ENCODE measurements around the gene SAMD11. TPM values are rescaled to one million over a fixed set of nuclear protein-coding genes. Genes with fewer than 3 reads are reported as not detected.

The SAMD11 gene
- polyA plus RNA-seq, 1 of the 3 experiments (the other 2 are of a cell fraction), result 2.1 TPM

DNA sequence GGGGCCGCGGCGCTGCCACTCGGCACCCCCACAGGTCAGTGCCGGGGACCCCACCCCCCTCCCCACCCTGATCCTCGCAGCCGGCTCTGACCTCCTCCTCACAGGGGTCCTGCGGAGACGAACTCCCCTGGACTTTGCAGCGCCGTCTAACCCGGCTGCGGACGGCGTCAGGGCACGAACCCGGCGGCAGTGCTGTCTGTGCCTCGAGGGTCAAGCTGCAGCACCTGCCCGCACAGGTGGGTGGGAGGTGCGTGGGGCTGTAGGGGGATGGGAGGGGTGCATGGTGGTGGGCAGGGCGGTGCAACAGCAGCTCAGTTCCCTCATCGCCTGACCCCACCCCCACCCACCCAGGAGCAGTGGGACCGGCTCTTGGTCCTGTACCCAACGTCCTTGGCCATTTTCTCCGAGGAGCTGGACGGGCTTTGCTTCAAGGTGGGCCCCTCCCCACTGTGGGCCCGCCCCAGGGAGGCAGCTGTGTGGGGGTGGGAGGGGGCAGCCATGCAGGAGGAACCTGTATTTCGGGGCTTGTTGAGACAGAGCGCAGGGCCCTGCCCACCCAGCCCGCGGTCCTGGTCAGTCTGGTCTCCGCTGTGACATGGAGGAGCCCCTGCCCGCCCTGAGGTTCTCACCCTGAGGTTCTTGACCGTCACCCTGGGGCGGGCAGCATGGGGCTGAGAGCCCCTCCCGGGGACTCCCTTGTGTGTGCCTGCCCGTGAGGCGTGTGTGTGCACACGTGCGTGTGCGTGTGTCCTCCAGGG, 47.4 kb downstream of the SAMD11 start:
- Histone ChIP-seq H3K4me1 (ENCODE audit: control insufficient read depth in 1 of 2, insufficient read depth in 2 of 2, low read depth in 1 of 2, low read length in 1 of 2) (peaks cover 0 to 7% of the 10 kb centered on the region in 2 experiments; a peak in 1 of 4 replicates), H3F3A (replicated peaks; ENCODE audit: insufficient read depth) (peaks cover 3% of the 10 kb centered on the region), H2AFZ (ENCODE audit: low read depth) (no peak overlapping the region), H3K9me3 (no peaks in the 10 kb centered on the region), H3K4me3 (ENCODE audit: low read depth in 2 of 2, low read length in 1 of 2) (no peak overlapping the region), H3K9ac (no peak overlapping the region), H3K36me3 (replicated peaks in 1 of 2; ENCODE audit: control insufficient read depth in 1 of 2, insufficient read depth in 2 of 2, low read length in 1 of 2) (no peaks in the 10 kb centered on the region), H3K27me3 (ENCODE audit: insufficient read depth) (no peaks in the 10 kb centered on the region), H3K79me2 (ENCODE audit: insufficient read depth) (no peaks in the 10 kb centered on the region), H3K27ac (ENCODE audit: low read depth in 2 of 2, low read length in 1 of 2) (no peak overlapping the region), H3K9me2 (no peaks in the 10 kb centered on the region), H3K4me2 (no peak overlapping the region), H4K20me1 (ENCODE audit: insufficient read depth) (no peaks in the 10 kb centered on the region)
- DNase-seq, result no peak
- TF ChIP-seq NFIC (IDR thresholded peaks at IDR 0.05; ENCODE audit: borderline replicate concordance) (no peak), FOSL2 (IDR thresholded peaks at IDR 0.05; ENCODE audit: borderline replicate concordance, low read depth) (no peak), NRF1 (IDR thresholded peaks at IDR 0.05; ENCODE audit: low read depth, low read length) (no peak), RAD21 (IDR thresholded peaks at IDR 0.05; ENCODE audit: low read length) (no peak), EP300 (IDR thresholded peaks at IDR 0.05; ENCODE audit: borderline replicate concordance in 1 of 2, low read depth in 1 of 2, low read length in 1 of 2) (no peak), SIN3A (IDR thresholded peaks at IDR 0.05; ENCODE audit: borderline replicate concordance, low read depth, low read length) (no peak), GATA2 (CRISPR knock-in tag; IDR thresholded peaks at IDR 0.05) (no peak), TEAD4 (IDR thresholded peaks at IDR 0.05; ENCODE audit: borderline replicate concordance, insufficient read depth) (no peak), POLR2AphosphoS5 (IDR thresholded peaks at IDR 0.05; ENCODE audit: low read depth, low read length) (no peak)
- TF ChIP-seq, protein P1, sequence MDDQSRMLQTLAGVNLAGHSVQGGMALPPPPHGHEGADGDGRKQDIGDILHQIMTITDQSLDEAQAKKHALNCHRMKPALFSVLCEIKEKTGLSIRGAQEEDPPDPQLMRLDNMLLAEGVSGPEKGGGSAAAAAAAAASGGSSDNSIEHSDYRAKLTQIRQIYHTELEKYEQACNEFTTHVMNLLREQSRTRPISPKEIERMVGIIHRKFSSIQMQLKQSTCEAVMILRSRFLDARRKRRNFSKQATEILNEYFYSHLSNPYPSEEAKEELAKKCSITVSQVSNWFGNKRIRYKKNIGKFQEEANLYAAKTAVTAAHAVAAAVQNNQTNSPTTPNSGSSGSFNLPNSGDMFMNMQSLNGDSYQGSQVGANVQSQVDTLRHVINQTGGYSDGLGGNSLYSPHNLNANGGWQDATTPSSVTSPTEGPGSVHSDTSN (IDR thresholded peaks at IDR 0.05), result no peak
- ChIA-PET CTCF (interaction anchor here (0.9 to 1.8 kb wide), 7 partner anchors 12 to 101 kb away, joined by 3 to 7 read pairs (median 4); partner anchors contain the start of gene NOC2L), POLR2A (interaction anchor here (0.6 to 1.0 kb wide), 2 partner anchors 12 to 66 kb away, joined by 4 read pairs; partner anchors contain the start of gene NOC2L)
- 26% methylated on average over 9 of the region's 42 CpGs for WGBS (ENCODE audit: low lambda C conversion rate)

DNA sequence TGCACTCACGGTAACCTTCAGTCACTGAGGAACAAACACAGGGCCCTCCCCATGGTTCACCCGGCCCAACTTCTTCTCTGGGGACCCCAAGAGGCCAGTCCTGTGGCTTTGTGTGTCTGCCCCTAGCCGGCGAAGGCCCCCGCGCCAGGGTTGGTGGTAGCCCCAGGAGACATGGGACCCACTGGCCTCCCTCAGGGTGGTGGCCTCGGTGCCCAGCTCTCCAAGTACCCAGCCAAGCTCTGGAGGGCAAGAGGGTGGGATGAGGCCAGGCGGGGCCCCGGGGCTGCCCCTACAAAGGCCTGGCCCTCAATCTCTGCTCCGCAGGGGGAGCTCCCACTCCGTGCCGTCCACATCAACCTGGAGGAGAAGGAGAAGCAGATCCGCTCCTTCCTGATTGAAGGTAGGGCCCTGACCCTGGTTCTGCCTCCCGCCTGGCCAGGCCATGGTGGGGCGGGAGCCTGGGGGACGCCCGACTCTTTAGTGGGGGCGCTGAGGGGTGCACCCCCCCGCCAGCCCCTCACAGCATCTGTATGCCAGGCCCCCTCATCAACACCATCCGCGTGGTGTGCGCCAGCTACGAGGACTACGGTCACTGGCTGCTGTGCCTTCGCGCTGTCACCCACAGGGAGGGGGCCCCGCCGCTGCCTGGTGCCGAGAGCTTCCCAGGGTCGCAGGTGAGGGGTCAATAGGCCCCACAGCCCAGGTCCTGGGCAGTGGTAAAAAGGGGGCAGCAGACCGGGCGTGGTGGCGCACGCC, 48.2 kb downstream of the SAMD11 start:
- Histone ChIP-seq H3K4me2 (no peak overlapping the region), H3K4me1 (ENCODE audit: control insufficient read depth in 1 of 2, insufficient read depth in 2 of 2, low read depth in 1 of 2, low read length in 1 of 2) (peaks cover 0 to 9% of the 10 kb centered on the region in 2 experiments; a peak in 1 of 4 replicates), H3K9me3 (no peaks in the 10 kb centered on the region), H3K36me3 (replicated peaks in 1 of 2; ENCODE audit: control insufficient read depth in 1 of 2, insufficient read depth in 2 of 2, low read length in 1 of 2) (no peaks in the 10 kb centered on the region), H3K9ac (no peak overlapping the region), H3K79me2 (ENCODE audit: insufficient read depth) (no peaks in the 10 kb centered on the region), H3F3A (replicated peaks; ENCODE audit: insufficient read depth) (peaks cover 3% of the 10 kb centered on the region), H4K20me1 (ENCODE audit: insufficient read depth) (no peaks in the 10 kb centered on the region), H3K27me3 (ENCODE audit: insufficient read depth) (no peaks in the 10 kb centered on the region), H2AFZ (ENCODE audit: low read depth) (no peak overlapping the region), H3K4me3 (ENCODE audit: low read depth in 2 of 2, low read length in 1 of 2) (no peak overlapping the region), H3K27ac (ENCODE audit: low read depth in 2 of 2, low read length in 1 of 2) (no peak overlapping the region), H3K9me2 (no peaks in the 10 kb centered on the region)
- CTCF ChIA-PET, result interaction anchor here (0.9 to 1.7 kb wide), 4 partner anchors 13 to 67 kb away, joined by 3 to 7 read pairs (median 4); partner anchors contain the start of gene NOC2L
- WGBS (ENCODE audit: low lambda C conversion rate), result 60% methylated on average over 9 of the region's 34 CpGs
- DNase-seq, result no peak
- POLR2A ChIA-PET, result no interaction called here
- TF ChIP-seq SIN3A (IDR thresholded peaks at IDR 0.05; ENCODE audit: borderline replicate concordance, low read depth, low read length) (no peak), FOSL2 (IDR thresholded peaks at IDR 0.05; ENCODE audit: borderline replicate concordance, low read depth) (no peak), EP300 (IDR thresholded peaks at IDR 0.05; ENCODE audit: borderline replicate concordance in 1 of 2, low read depth in 1 of 2, low read length in 1 of 2) (no peak), RFX5 (IDR thresholded peaks at IDR 0.05; ENCODE audit: low read length) (no peak), RAD21 (IDR thresholded peaks at IDR 0.05; ENCODE audit: low read length) (no peak), SMC3 (IDR thresholded peaks at IDR 0.05; ENCODE audit: low read depth, low read length) (no peak), JUND (IDR thresholded peaks at IDR 0.05) (no peak)
- TF ChIP-seq, protein P2, sequence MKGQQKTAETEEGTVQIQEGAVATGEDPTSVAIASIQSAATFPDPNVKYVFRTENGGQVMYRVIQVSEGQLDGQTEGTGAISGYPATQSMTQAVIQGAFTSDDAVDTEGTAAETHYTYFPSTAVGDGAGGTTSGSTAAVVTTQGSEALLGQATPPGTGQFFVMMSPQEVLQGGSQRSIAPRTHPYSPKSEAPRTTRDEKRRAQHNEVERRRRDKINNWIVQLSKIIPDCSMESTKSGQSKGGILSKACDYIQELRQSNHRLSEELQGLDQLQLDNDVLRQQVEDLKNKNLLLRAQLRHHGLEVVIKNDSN (IDR thresholded peaks at IDR 0.05; ENCODE audit: borderline replicate concordance, low read depth), result no peak
- TF ChIP-seq, protein P3, sequence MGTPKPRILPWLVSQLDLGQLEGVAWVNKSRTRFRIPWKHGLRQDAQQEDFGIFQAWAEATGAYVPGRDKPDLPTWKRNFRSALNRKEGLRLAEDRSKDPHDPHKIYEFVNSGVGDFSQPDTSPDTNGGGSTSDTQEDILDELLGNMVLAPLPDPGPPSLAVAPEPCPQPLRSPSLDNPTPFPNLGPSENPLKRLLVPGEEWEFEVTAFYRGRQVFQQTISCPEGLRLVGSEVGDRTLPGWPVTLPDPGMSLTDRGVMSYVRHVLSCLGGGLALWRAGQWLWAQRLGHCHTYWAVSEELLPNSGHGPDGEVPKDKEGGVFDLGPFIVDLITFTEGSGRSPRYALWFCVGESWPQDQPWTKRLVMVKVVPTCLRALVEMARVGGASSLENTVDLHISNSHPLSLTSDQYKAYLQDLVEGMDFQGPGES (IDR thresholded peaks at IDR 0.05; ENCODE audit: low read depth, low read length), result no peak
- TF ChIP-seq, protein P4, sequence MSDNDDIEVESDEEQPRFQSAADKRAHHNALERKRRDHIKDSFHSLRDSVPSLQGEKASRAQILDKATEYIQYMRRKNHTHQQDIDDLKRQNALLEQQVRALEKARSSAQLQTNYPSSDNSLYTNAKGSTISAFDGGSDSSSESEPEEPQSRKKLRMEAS (IDR thresholded peaks at IDR 0.05; ENCODE audit: low read depth), result no peak
- TF ChIP-seq, protein P5, sequence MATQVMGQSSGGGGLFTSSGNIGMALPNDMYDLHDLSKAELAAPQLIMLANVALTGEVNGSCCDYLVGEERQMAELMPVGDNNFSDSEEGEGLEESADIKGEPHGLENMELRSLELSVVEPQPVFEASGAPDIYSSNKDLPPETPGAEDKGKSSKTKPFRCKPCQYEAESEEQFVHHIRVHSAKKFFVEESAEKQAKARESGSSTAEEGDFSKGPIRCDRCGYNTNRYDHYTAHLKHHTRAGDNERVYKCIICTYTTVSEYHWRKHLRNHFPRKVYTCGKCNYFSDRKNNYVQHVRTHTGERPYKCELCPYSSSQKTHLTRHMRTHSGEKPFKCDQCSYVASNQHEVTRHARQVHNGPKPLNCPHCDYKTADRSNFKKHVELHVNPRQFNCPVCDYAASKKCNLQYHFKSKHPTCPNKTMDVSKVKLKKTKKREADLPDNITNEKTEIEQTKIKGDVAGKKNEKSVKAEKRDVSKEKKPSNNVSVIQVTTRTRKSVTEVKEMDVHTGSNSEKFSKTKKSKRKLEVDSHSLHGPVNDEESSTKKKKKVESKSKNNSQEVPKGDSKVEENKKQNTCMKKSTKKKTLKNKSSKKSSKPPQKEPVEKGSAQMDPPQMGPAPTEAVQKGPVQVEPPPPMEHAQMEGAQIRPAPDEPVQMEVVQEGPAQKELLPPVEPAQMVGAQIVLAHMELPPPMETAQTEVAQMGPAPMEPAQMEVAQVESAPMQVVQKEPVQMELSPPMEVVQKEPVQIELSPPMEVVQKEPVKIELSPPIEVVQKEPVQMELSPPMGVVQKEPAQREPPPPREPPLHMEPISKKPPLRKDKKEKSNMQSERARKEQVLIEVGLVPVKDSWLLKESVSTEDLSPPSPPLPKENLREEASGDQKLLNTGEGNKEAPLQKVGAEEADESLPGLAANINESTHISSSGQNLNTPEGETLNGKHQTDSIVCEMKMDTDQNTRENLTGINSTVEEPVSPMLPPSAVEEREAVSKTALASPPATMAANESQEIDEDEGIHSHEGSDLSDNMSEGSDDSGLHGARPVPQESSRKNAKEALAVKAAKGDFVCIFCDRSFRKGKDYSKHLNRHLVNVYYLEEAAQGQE (IDR thresholded peaks at IDR 0.05; ENCODE audit: low read depth, low read length), result no peak
